Measurements from ENCODE around the gene MPZL1. TPM values are rescaled to one million over a fixed set of nuclear protein-coding genes. Genes with fewer than 3 reads are reported as not detected.

MPZL1 gene
- total RNA-seq, 1 donor: 112 TPM

DNA sequence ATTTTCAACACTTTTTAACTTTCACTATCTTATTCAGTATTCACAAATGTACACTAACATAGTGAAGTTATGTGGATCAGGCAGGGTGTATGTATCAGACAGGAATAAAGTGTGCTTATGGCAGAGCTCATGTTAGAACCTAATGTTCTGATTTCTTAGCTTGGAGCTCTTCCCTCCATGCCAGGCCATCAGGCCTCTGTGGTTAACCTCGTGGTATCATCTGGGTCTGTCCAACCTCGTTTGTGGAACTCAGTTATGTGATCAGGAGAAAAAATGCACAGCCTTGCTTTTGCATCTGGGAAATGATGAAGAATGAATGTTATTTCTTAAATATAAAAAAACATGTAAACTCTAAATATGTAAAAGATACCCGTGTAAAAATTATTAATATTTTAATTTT is 86.9 kb downstream of the MPZL1 start:
- no peak for DNase-seq (ENCODE audit: low read depth)
- no peak overlapping the region for H3K4me3 ChIP-seq (ENCODE audit: low read depth, low read length)
- TF ChIP-seq, protein P1, sequence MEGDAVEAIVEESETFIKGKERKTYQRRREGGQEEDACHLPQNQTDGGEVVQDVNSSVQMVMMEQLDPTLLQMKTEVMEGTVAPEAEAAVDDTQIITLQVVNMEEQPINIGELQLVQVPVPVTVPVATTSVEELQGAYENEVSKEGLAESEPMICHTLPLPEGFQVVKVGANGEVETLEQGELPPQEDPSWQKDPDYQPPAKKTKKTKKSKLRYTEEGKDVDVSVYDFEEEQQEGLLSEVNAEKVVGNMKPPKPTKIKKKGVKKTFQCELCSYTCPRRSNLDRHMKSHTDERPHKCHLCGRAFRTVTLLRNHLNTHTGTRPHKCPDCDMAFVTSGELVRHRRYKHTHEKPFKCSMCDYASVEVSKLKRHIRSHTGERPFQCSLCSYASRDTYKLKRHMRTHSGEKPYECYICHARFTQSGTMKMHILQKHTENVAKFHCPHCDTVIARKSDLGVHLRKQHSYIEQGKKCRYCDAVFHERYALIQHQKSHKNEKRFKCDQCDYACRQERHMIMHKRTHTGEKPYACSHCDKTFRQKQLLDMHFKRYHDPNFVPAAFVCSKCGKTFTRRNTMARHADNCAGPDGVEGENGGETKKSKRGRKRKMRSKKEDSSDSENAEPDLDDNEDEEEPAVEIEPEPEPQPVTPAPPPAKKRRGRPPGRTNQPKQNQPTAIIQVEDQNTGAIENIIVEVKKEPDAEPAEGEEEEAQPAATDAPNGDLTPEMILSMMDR (IDR thresholded peaks at IDR 0.05; ENCODE audit: insufficient read depth, low read length): no peak

GRCh38 chr1:167812972-167813371 is 91.2 kb downstream of the MPZL1 start:
- TF ChIP-seq, protein P1 (IDR thresholded peaks at IDR 0.05; ENCODE audit: insufficient read depth, low read length): no peak
- DNase-seq (ENCODE audit: low read depth): no peak
- H3K4me3 ChIP-seq (ENCODE audit: low read depth, low read length): no peak overlapping the region

GRCh38 chr1:167815650-167816049 is 93.9 kb downstream of the MPZL1 start:
- TF ChIP-seq, protein P1 (IDR thresholded peaks at IDR 0.05; ENCODE audit: insufficient read depth, low read length): no peak
- no peak for DNase-seq (ENCODE audit: low read depth)
- H3K4me3 ChIP-seq (ENCODE audit: low read depth, low read length): no peak overlapping the region

DNA sequence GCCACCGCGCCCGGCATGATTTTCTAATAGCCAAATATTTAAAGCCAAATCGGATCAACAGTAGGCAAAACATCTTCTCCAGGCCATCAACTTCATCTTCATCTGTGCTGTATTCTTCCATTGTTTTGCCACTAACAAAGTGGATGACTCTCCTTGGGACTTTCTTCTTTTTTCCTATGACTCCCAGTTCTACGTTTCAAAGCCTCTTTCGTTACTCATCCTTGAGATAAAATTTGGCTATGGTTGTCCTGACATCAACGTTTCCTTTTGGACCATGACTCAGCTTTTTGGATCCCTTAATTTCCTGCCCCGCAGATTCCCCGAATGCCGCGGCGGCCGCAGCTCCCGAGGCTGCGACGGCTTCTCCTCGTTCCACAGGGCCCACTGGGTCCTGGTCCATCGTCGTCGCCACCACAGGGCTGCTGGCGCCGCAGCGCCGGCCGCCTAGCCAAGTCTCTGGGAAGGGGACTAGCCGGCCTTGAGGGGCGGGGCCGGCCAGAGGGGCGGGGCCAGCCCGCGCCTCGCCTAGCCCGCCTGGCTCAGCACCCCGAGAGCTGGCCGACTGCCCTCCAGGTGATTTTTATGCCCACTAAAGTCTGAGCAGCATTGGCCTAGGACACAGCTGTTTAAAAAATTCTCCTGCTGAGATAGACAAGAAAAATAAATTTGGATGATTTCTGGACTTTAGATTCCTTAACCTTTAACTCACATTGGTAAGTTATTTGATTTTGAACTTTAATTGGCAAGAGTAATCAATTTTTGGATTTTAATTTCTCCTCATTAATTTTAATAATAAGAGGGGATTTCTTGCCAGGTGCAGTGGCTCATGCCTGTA is 98.3 kb downstream of the MPZL1 start:
- peak overlapping the region; percentile 31 for H3K4me3 ChIP-seq (ENCODE audit: low read depth, low read length)
- TF ChIP-seq, protein P1 (IDR thresholded peaks at IDR 0.05; ENCODE audit: insufficient read depth, low read length): no peak
- DNase-seq (ENCODE audit: low read depth): peak; percentile 96

DNA sequence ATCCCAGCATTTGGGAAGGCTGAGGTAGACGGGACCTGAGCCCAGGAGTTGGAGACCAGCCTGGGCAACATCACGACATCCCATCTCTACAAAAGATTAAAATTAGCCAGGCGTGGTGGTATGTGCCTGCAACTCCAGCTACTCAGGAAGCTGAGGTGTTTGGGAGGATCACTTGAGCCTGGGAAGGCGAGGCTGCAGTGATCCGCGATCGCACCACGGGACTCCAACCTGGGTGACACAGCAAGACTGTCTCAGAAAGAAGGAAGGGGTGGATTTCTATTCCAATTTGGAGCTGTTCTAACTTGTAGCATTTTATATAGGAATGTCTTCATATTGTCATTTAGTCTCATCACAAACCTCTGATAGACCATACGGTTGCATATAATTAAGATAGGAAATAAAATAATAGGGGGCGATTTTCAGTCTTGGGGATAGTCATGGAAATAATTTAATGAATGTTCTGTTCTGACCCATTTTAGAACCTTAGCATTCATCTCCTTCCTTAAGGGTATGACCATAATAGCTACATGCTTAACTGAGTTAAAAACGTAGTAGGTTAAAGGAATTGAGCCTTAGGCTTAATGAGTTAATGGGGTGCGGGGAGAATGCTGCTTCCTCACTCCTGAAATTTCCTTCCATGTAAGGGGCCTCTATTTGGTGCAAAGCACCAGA is 99.0 kb downstream of the MPZL1 start:
- H3K4me3 ChIP-seq (ENCODE audit: low read depth, low read length): no peak overlapping the region
- no peak for DNase-seq (ENCODE audit: low read depth)
- TF ChIP-seq, protein P1 (IDR thresholded peaks at IDR 0.05; ENCODE audit: insufficient read depth, low read length): no peak

DNA sequence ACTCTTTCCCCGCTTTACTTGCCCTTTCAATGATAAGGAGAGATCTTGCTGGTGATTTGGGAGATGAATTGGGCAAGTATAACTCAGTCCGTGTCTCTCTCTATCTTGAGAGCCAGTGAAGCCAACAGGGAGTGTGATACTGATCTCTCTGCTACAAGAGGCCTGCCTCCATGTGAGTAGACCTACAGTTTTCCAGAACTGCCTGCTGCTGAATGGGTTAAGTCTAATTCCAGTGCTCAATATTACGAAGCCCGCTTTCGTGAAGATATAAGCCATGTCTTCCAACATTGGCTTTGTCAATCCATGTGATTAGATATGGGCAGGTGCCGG is 99.5 kb downstream of the MPZL1 start:
- TF ChIP-seq, protein P1 (IDR thresholded peaks at IDR 0.05; ENCODE audit: insufficient read depth, low read length): no peak
- no peak for DNase-seq (ENCODE audit: low read depth)
- H3K4me3 ChIP-seq (ENCODE audit: low read depth, low read length): no peak overlapping the region

Measured in fibroblast of the aortic adventitia (primary cell).